SH-SY5Y (cell line): Measurements from ENCODE around the gene CAPZA1.

Source experiments
- GATA2 ChIP-seq: IDR thresholded peaks from 2 replicates; pipeline ENCODE4 v1.6.1; 2011; ENCODE audit warnings: mild to moderate bottlenecking, low read depth, low read length
- GATA3 ChIP-seq: IDR thresholded peaks from 2 replicates; pipeline ENCODE4 v1.6.1; 2011; ENCODE audit warnings: low read depth, mild to moderate bottlenecking, low read length, moderate library complexity

CAPZA1 gene

DNA sequence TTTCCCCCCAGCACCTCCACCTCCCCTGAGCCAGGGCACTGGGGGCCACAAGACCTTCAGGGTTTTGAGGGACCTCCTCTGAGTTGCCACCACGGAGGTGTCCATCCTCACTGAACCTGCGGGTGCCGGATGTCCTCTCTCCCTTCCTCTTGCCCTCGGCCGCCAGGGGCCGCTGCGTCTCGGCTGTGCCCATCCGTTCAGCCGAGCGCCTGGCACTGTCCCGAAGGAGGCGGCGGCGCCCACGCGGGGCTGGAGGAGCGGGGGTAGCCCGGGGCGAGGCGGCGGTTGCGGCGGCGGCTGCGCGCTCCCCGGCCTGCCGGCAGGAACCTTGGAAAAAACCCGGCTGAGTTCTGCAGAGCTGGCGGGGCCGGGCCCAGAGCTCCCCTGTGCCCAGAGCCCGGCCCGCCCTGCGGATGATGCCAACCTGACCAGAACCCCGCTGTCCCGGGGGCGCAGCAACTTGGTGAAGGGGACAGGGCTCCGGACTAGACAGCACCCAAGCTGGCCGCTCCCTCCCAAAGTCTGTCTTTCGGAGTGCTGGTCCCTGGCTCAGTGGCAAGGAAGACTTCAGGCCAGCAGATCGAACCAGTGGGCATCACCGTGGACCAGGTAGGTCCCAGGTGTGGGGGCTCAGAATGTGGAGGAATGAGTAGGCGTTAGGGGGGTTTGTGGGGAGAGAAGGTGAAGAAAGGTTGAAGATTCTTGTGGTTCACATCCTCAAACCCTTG is 99.2 kb downstream of the CAPZA1 start:
- TF ChIP-seq GATA2 (no peak), GATA3 (no peak)

DNA sequence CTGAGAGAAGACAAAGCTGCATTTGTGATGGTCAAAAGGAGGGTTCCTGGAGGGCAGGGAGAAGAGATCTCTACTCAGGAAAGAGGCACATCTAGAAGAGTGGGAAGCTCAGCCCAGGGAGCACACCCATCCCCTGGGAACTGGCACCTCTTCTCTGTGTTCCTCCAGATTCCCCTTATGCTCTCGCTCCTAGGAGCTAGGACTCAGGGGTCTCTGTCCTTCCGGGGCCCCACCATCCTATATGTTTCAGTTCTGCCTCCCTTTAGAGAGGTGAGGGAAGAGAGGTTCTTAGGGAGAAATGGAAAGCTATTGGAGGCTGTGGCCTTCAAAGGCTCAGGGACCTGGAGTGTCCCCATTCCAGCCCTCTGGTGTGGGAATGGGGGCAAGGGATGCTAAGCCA is 100.1 kb downstream of the CAPZA1 start:
- no peak for TF ChIP-seq GATA3
- no peak for TF ChIP-seq GATA2

- no peak for TF ChIP-seq GATA2
Measured at GRCh38 chr1:112720800-112721199, 101.2 kb downstream of the CAPZA1 start.
